Kidney epithelial cell (primary cell): ENCODE measurements around the gene PNPLA3. TPM values are rescaled to one million over a fixed set of nuclear protein-coding genes. Genes with fewer than 3 reads are reported as not detected.

Experiments
- DNase-seq: peaks from one replicate; pipeline ENCODE4 v3.0.0-alpha.2; 2010; ENCODE audit warnings: low read depth
- H3K27me3 ChIP-seq: 2 replicates; pipeline ENCODE4 v1.6.0; 2011; ENCODE audit warnings: low read length; ENCODE audit not compliant: control insufficient read depth, insufficient read depth
- H3K36me3 ChIP-seq: 2 replicates; pipeline ENCODE4 v1.5.1; 2011; ENCODE audit warnings: low read length; ENCODE audit not compliant: control insufficient read depth, insufficient read depth
- H3K4me3 ChIP-seq: 2 replicates; pipeline ENCODE4 v1.5.1; 2011; ENCODE audit warnings: low read depth, mild to moderate bottlenecking, control low read depth, low read length
- total RNA-seq: library from RNA; depleted of rRNA; stranded (reverse); fragments of >200 nt; gene quantifications from 2 replicates; pipeline ENCODE4 v1.2.3, GENCODE V29; 2015
- TF ChIP-seq, protein P1 (sequence below): IDR thresholded peaks from 2 replicates; pipeline ENCODE4 v1.5.1; 2011; ENCODE audit warnings: mild to moderate bottlenecking, moderate library complexity, low read length, control low read depth, inconsistent platforms; ENCODE audit not compliant: insufficient read depth, poor library complexity, severe bottlenecking

Gene PNPLA3
- total RNA-seq, 1 donor from 2014 or later, result 5.2 TPM

- no peaks in the 10 kb centered on the region for H3K27me3 ChIP-seq
- DNase-seq, result no peak
- H3K4me3 ChIP-seq, result no peak overlapping the region
- TF ChIP-seq, protein P1, sequence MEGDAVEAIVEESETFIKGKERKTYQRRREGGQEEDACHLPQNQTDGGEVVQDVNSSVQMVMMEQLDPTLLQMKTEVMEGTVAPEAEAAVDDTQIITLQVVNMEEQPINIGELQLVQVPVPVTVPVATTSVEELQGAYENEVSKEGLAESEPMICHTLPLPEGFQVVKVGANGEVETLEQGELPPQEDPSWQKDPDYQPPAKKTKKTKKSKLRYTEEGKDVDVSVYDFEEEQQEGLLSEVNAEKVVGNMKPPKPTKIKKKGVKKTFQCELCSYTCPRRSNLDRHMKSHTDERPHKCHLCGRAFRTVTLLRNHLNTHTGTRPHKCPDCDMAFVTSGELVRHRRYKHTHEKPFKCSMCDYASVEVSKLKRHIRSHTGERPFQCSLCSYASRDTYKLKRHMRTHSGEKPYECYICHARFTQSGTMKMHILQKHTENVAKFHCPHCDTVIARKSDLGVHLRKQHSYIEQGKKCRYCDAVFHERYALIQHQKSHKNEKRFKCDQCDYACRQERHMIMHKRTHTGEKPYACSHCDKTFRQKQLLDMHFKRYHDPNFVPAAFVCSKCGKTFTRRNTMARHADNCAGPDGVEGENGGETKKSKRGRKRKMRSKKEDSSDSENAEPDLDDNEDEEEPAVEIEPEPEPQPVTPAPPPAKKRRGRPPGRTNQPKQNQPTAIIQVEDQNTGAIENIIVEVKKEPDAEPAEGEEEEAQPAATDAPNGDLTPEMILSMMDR, result no peak
- no peaks in the 10 kb centered on the region for H3K36me3 ChIP-seq
Observed at GRCh38 chr22:43974028-43974545, 50.5 kb downstream of the PNPLA3 start.

GRCh38 chr22:43975041-43975440, 51.4 kb downstream of the PNPLA3 start:
- TF ChIP-seq, protein P1, result no peak
- H3K36me3 ChIP-seq, result peaks cover 1% of the 10 kb centered on the region

DNA sequence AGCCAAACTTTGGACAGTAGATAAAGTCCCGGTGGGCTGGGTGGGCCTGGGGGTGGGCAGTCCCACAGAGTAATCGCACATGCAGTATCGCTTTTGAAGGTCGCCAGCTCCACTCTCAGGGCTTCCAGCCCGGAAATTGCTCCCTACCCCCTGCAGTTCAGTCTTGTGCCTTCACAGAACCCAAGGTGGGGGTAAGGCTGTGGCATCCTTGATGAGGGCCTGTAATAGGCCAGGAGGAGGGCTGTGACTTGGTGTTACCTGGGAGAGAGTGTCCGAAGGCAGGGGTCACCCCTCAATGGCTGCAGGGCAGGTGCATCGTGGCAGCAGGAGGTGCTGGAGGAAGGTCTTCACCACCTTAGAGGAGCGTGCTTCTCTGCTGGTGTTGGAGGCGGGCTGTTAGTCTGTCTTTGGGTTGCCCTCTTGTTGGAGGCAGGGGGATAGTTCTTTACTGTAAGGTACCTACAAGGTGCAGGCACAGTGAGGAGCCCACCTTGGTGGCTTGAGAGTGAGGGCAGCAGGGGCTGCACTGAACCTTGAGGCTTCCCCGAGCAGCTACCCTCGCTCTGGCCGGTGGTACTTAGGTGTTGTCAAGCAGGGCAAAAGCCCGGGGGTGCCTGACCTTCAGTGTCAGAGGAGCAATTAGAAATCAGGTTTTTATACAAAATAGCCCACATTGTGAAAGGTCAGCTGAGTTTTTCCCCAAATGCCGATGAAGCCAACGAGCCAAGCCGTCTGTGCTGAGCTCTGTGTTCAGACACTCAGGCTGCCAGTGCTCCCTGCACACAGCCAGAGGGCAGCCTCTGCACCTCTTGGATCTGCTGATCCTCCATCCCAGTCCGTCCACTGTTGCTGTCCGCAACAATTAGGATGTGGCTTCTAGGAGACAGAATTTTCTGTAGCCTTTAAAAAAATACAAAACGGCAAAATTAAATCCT, 53.5 kb downstream of the PNPLA3 start:
- H3K4me3 ChIP-seq, result no peak overlapping the region
- H3K27me3 ChIP-seq, result no peaks in the 10 kb centered on the region
- H3K36me3 ChIP-seq, result peaks cover 1% of the 10 kb centered on the region
- DNase-seq, result no peak
- TF ChIP-seq, protein P1, result no peak

More at GRCh38 chr22:43975041-43975440, 51.4 kb downstream of the PNPLA3 start:
- H3K4me3 ChIP-seq, result no peak overlapping the region
- no peak for DNase-seq
- no peaks in the 10 kb centered on the region for H3K27me3 ChIP-seq

- Histone ChIP-seq H3K4me3 (no peak overlapping the region), H3K36me3 (peaks cover 1% of the 10 kb centered on the region), H3K27me3 (no peaks in the 10 kb centered on the region)
- DNase-seq, result no peak
- TF ChIP-seq, protein P1, result no peak
Observed at GRCh38 chr22:43978558-43978957, 55.0 kb downstream of the PNPLA3 start.

DNA sequence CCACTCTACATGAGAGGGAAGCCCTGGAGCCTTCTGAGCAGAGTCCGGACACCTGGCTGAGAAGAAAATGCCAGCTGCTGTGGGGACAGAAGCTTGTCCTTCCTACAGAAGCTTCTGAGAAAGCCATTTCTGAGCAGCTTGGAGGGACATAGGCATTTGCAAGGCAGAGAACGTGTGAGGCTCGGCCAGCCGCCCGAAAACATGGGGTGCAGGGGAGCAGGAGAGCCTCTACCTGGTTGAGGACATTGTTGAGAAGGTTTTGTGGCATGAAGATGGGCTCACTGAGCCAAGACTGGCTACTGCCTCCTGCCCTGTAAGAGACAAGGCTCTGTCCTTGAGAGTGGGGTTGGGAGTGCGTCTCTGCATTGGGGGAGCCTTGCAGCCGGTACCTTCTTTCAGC, 57.0 kb downstream of the PNPLA3 start:
- Histone ChIP-seq H3K36me3 (peaks cover 3% of the 10 kb centered on the region), H3K27me3 (no peaks in the 10 kb centered on the region), H3K4me3 (no peak overlapping the region)
- DNase-seq, result no peak
- TF ChIP-seq, protein P1, result no peak

- TF ChIP-seq, protein P1, result no peak
- Histone ChIP-seq H3K27me3 (no peaks in the 10 kb centered on the region), H3K4me3 (no peak overlapping the region), H3K36me3 (peaks cover 3% of the 10 kb centered on the region)
- DNase-seq, result no peak
Observed at GRCh38 chr22:43980996-43981395, 57.4 kb downstream of the PNPLA3 start.
